ENCODE results near the gene C3orf38.
A peak's percentile ranks its signal among the peaks of the same experiment; 100 is the strongest.
"Not testable (repeated sequence)": the region's sequence is repeated elsewhere in the genome, so short reads cannot be mapped to it uniquely, and the experiment has no call there.

Gene C3orf38

DNA sequence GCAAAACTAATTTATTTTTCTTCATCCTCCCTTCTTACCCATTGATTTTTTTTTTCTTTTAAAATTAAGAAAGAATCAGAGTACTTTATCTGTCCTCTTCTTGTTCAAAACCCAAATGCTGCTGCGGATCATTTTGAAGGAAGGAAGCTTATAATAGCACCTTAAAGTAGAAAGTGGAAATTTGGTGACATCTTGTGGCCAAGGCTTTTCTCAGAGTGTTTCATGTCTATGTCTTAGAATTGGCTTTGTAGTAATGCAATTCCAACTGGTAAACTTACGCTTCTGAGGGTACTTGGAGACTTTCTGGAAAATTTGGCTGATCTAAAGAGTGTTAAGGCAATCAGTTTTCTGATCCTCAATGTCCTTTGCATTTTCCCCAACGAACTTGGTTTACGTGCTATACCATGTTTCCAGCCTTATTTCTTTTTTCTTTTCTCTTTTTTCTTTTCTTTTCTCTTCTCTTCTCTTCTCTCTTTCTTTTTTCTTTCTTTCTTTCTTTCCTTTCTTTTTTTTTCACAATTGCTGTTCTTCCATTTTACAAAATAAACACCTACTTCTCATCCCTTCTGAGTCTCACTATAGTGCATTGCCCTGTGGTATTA, 30.7 kb downstream of the C3orf38 start:
- H3K4me3 ChIP-seq (ENCODE audit: low read depth, low read length): no peak overlapping the region
- no peaks in the 10 kb centered on the region for H3K9me3 ChIP-seq (ENCODE audit: control insufficient read depth, insufficient read depth, low read depth, low read length)
- no peaks in the 10 kb centered on the region for H3K36me3 ChIP-seq (ENCODE audit: control insufficient read depth in 2 of 2, insufficient read depth in 1 of 2, low read length in 2 of 2)
- H3K4me1 ChIP-seq (ENCODE audit: control insufficient read depth, insufficient read depth, low read length): no peaks in the 10 kb centered on the region
- H3K27ac ChIP-seq (ENCODE audit: extremely low read depth, low read depth, low read length): no peak overlapping the region
- TF ChIP-seq PRDM1 (tag by site-specific recombination; IDR thresholded peaks at IDR 0.05): 0 out of 2 replicates have a peak, but pooled peaks have one; percentile 8
- TF ChIP-seq ZNF654 (tag by site-specific recombination; IDR thresholded peaks at IDR 0.05; ENCODE audit: low read depth): peak; percentile 70
- TF ChIP-seq ZNF623 (tag by site-specific recombination; IDR thresholded peaks at IDR 0.05): no peak
- TF ChIP-seq ZNF785 (tag by site-specific recombination; IDR thresholded peaks at IDR 0.05): no peak
- no peak for TF ChIP-seq ZNF248 (tag by site-specific recombination; IDR thresholded peaks at IDR 0.05)
- TF ChIP-seq ZNF174 (tag by site-specific recombination; IDR thresholded peaks at IDR 0.05): no peak
- TF ChIP-seq ZNF211 (tag by site-specific recombination; IDR thresholded peaks at IDR 0.05; ENCODE audit: low read depth): no peak
- TF ChIP-seq ZNF157 (tag by site-specific recombination; IDR thresholded peaks at IDR 0.05): no peak
- CTCF ChIA-PET: interaction anchor here (0.6 to 0.7 kb wide), 3 partner anchors 10 to 488 kb away, joined by 3 read pairs; no protein-coding TSS in a partner anchor
- POLR2A ChIA-PET: no interaction called here

DNA sequence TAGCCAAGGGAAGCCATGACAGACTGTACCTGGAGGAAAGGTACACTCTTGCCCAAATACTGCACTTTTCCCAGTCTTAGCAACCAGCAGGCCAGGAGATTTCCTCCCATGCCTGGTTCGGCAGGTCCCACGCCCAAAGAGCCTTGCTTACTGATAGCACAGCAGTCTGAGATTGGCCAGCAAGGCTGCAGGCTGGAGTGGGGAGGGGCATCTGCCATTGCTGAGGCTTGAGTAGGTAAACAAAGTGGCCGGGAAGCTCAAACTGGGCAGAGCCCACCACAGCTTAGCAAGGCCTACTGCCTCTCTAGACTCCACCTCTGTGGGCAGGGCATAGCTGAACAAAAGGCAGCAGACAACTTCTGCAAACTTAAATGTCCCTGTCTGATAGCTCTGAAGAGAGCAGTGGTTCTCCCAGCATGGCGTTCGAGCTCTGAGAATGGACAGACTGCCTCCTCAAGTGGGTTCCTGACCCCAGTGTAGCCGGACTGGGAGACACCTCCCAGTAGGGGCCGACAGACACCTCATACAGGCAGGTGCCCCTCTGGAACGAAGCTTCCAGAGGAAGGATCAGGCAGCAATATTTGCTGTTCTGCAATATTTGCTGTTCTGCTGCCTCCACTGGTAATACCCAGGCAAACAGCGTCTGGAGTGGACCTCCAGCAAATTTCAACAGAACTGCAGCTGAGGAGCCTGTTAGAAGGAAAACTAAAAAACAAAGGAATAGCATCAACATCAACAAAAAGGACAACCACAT, 32.6 kb downstream of the C3orf38 start:
- H3K4me1 ChIP-seq (ENCODE audit: control insufficient read depth, insufficient read depth, low read length); H3K9me3 ChIP-seq (ENCODE audit: control insufficient read depth, insufficient read depth, low read depth, low read length); H3K36me3 ChIP-seq (ENCODE audit: control insufficient read depth in 2 of 2, insufficient read depth in 1 of 2, low read length in 2 of 2); POLR2A ChIA-PET; H3K4me3 ChIP-seq (ENCODE audit: low read depth, low read length); H3K27ac ChIP-seq (ENCODE audit: extremely low read depth, low read depth, low read length): not testable (repeated sequence)
- CTCF ChIA-PET: interaction anchor here (0.7 to 0.9 kb wide), 2 partner anchors 26 to 889 kb away, joined by 3 to 4 read pairs; no protein-coding TSS in a partner anchor

GRCh38 chr3:88188436-88188835, 38.7 kb downstream of the C3orf38 start:
- ChIA-PET CTCF (no interaction called here), POLR2A (no interaction called here)
- H3K27ac ChIP-seq (ENCODE audit: extremely low read depth, low read depth, low read length): no peak overlapping the region
- H3K4me1 ChIP-seq (ENCODE audit: control insufficient read depth, insufficient read depth, low read length): no peaks in the 10 kb centered on the region
- no peaks in the 10 kb centered on the region for H3K36me3 ChIP-seq (ENCODE audit: control insufficient read depth in 2 of 2, insufficient read depth in 1 of 2, low read length in 2 of 2)
- TF ChIP-seq ZNF184 (tag by site-specific recombination; IDR thresholded peaks at IDR 0.05): no peak
- no peak for TF ChIP-seq SP7 (tag by site-specific recombination; IDR thresholded peaks at IDR 0.05)
- no peak for TF ChIP-seq ZNF776 (tag by site-specific recombination; IDR thresholded peaks at IDR 0.05; ENCODE audit: borderline replicate concordance)
- no peak for TF ChIP-seq RBAK (tag by site-specific recombination; IDR thresholded peaks at IDR 0.05)
- no peak for TF ChIP-seq KLF10 (tag by site-specific recombination; IDR thresholded peaks at IDR 0.05)
- TF ChIP-seq ZNF146 (tag by site-specific recombination; IDR thresholded peaks at IDR 0.05): no peak
- no peak for TF ChIP-seq ZNF626 (tag by site-specific recombination; IDR thresholded peaks at IDR 0.05)
- no peak for TF ChIP-seq ZFP69B (tag by site-specific recombination; IDR thresholded peaks at IDR 0.05)
- TF ChIP-seq ZNF549 (tag by site-specific recombination; IDR thresholded peaks at IDR 0.05): no peak
- no peak for TF ChIP-seq ZBTB48 (tag by site-specific recombination; IDR thresholded peaks at IDR 0.05)
- no peak for TF ChIP-seq SP2 (tag by site-specific recombination; IDR thresholded peaks at IDR 0.05)
- no peak for TF ChIP-seq ZNF670 (tag by site-specific recombination; IDR thresholded peaks at IDR 0.05; ENCODE audit: low read depth)
- no peak for TF ChIP-seq FEZF1 (tag by site-specific recombination; IDR thresholded peaks at IDR 0.05)
- no peak for TF ChIP-seq ZXDB (tag by site-specific recombination; IDR thresholded peaks at IDR 0.05)
- TF ChIP-seq ZFP41 (tag by site-specific recombination; IDR thresholded peaks at IDR 0.05; ENCODE audit: borderline replicate concordance): no peak
- no peak for TF ChIP-seq ZNF544 (tag by site-specific recombination; IDR thresholded peaks at IDR 0.05)
- TF ChIP-seq, protein P1, sequence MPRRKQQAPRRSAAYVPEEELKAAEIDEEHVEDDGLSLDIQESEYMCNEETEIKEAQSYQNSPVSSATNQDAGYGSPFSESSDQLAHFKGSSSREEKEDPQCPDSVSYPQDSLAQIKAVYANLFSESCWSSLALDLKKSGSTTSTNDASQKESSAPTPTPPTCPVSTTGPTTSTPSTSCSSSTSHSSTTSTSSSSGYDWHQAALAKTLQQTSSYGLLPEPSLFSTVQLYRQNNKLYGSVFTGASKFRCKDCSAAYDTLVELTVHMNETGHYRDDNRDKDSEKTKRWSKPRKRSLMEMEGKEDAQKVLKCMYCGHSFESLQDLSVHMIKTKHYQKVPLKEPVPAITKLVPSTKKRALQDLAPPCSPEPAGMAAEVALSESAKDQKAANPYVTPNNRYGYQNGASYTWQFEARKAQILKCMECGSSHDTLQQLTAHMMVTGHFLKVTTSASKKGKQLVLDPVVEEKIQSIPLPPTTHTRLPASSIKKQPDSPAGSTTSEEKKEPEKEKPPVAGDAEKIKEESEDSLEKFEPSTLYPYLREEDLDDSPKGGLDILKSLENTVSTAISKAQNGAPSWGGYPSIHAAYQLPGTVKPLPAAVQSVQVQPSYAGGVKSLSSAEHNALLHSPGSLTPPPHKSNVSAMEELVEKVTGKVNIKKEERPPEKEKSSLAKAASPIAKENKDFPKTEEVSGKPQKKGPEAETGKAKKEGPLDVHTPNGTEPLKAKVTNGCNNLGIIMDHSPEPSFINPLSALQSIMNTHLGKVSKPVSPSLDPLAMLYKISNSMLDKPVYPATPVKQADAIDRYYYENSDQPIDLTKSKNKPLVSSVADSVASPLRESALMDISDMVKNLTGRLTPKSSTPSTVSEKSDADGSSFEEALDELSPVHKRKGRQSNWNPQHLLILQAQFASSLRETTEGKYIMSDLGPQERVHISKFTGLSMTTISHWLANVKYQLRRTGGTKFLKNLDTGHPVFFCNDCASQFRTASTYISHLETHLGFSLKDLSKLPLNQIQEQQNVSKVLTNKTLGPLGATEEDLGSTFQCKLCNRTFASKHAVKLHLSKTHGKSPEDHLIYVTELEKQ (tag by site-specific recombination; IDR thresholded peaks at IDR 0.05; ENCODE audit: borderline replicate concordance): no peak
- H3K4me3 ChIP-seq (ENCODE audit: low read depth, low read length): no peak overlapping the region
- H3K9me3 ChIP-seq (ENCODE audit: control insufficient read depth, insufficient read depth, low read depth, low read length): no peaks in the 10 kb centered on the region

All from HEK293 (cell line).